Activated CD4-positive, alpha-beta T cell treated with anti-CD3 and anti-CD28 coated beads for 36 hours (primary cell): ENCODE measurements around the gene PPP1R17. TPM values are rescaled to one million over a fixed set of nuclear protein-coding genes. Genes with fewer than 3 reads are reported as not detected.

Experiments
- ATAC-seq: fragments of 200-7000 bp; cut with Tn5 transposase; one replicate; pipeline ENCODE4 v1.10.0; 2021; ENCODE audit warnings: mild to moderate bottlenecking, moderate library complexity
- CTCF ChIA-PET: fragments of 350-600 bp; sonication (Branson Sonifier 250); formaldehyde crosslinking; loops from one replicate; lab custom pipeline; 2021; ENCODE audit warnings: antibody characterized with exemption; lab: Charles Lee
- POLR2A ChIA-PET: fragments of 350-600 bp; sonication (Branson Sonifier 250); formaldehyde crosslinking; loops from one replicate; lab custom pipeline; 2021; ENCODE audit warnings: antibody characterized with exemption, inconsistent platforms; lab: Charles Lee
- DNase-seq: peaks from one replicate; pipeline ENCODE4 v3.0.0-alpha.2; 2020
- H3K27ac Mint-ChIP-seq: one replicate; pipeline ENCODE4 v1.8.0; 2021; ENCODE audit warnings: mixed read lengths
- H3K27me3 Mint-ChIP-seq: one replicate; pipeline ENCODE4 v1.8.0; 2021; ENCODE audit warnings: mixed read lengths
- H3K36me3 Mint-ChIP-seq: one replicate; pipeline ENCODE4 v1.8.0; 2021; ENCODE audit warnings: low read depth, mixed read lengths
- H3K4me1 Mint-ChIP-seq: one replicate; pipeline ENCODE4 v1.8.0; 2021; ENCODE audit warnings: mixed read lengths
- H3K4me3 Mint-ChIP-seq: one replicate; pipeline ENCODE4 v1.8.0; 2021; ENCODE audit warnings: mild to moderate bottlenecking, moderate library complexity, mixed read lengths
- H3K9me3 Mint-ChIP-seq: one replicate; pipeline ENCODE4 v1.8.0; 2021; ENCODE audit warnings: low read depth, mixed read lengths
- intact Hi-C, 2 experiments: fragments of 100-400 bp; cut with DNase I in 1 of 2; cut with micrococcal nuclease in 1 of 2; formaldehyde crosslinking; loops; one replicate each; pipeline versions ENCODE4 v1.14.2 to v1.15.1; 2022 to 2024; cut with DNase I, micrococcal nuclease
- total RNA-seq, 2 experiments: library from RNA; stranded (reverse); gene quantifications; one replicate each; pipeline ENCODE4 v1.2.3, GENCODE V29; 2021

The PPP1R17 gene
- total RNA-seq, 2 experiments from 2014 or later = not detected

- no peak overlapping the region for H3K4me3 Mint-ChIP-seq
- H3K36me3 Mint-ChIP-seq = no peaks in the 10 kb centered on the region
- POLR2A ChIA-PET = no interaction called here
- DNase-seq = no peak
- no peaks in the 10 kb centered on the region for H3K27me3 Mint-ChIP-seq
- ATAC-seq = no peak
- intact Hi-C loops = no loop called here
- H3K9me3 Mint-ChIP-seq = no peaks in the 10 kb centered on the region
- H3K27ac Mint-ChIP-seq = no peak overlapping the region
- CTCF ChIA-PET = no interaction called here
- H3K4me1 Mint-ChIP-seq = no peaks in the 10 kb centered on the region
Measured at GRCh38 chr7:31705377-31705776, 18.4 kb downstream of the PPP1R17 start.

- no peak for DNase-seq
- H3K4me3 Mint-ChIP-seq = no peak overlapping the region
Measured at GRCh38 chr7:31707089-31707488, 20.1 kb downstream of the PPP1R17 start.

DNA sequence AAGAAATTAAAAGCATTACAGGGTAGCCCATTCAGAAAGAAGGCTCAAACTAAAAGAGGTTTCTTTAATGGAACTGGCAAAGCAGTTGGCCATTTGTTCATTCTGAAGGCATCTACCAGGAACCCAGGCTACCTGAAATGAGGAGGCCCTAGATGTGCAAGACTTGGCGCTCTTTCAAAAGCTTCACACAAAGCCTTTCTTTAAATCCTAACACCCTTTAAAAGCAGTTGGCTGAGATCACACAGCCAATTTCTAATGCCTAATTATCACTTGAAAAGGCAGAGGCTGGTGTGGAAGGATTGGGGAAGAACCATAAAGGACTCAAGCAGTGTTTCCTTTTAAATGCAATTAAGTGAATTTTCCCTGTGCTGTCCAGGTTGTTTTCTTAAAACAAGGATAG lies 23.2 kb downstream of the PPP1R17 start:
- intact Hi-C loops = no loop called here

More at GRCh38 chr7:31707089-31707488, 20.1 kb downstream of the PPP1R17 start:
- ChIA-PET CTCF (no interaction called here), POLR2A (no interaction called here)
- Mint-ChIP-seq H3K4me1 (no peaks in the 10 kb centered on the region), H3K27ac (no peak overlapping the region), H3K27me3 (no peaks in the 10 kb centered on the region), H3K36me3 (no peaks in the 10 kb centered on the region), H3K9me3 (no peaks in the 10 kb centered on the region)
- intact Hi-C loops = no loop called here
- no peak for ATAC-seq

DNA sequence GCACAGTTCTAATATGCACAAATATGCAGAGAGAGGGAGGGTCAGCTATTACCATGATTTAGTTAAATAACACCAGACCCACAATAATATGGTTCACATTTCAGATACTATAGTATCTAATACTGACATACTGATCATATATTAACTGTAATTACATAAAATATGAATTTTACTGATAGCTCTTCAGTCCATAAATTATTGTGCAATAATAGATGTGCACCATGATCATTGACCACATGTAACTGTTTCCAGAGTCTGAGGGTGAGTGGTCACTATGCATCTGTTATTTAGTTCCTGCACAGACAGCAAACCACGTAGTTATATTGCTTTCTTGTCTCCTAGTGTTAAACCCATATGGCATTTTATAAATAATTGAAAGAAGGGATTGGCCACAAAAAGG lies 29.3 kb downstream of the PPP1R17 start:
- DNase-seq (no peak), ATAC-seq (no peak)
- no peaks in the 10 kb centered on the region for H3K36me3 Mint-ChIP-seq
- ChIA-PET POLR2A (no interaction called here), CTCF (no interaction called here)
- H3K4me1 Mint-ChIP-seq = no peaks in the 10 kb centered on the region
- intact Hi-C loops = no loop called here
- no peaks in the 10 kb centered on the region for H3K27me3 Mint-ChIP-seq
- no peaks in the 10 kb centered on the region for H3K9me3 Mint-ChIP-seq
- H3K27ac Mint-ChIP-seq = no peak overlapping the region
- H3K4me3 Mint-ChIP-seq = no peak overlapping the region

More for the DNA sequence above, 23.2 kb downstream of the PPP1R17 start:
- H3K4me3 Mint-ChIP-seq = no peak overlapping the region
- H3K27ac Mint-ChIP-seq = no peak overlapping the region
- ATAC-seq (no peak), DNase-seq (no peak)
- no peaks in the 10 kb centered on the region for H3K4me1 Mint-ChIP-seq
- H3K36me3 Mint-ChIP-seq = no peaks in the 10 kb centered on the region
- CTCF ChIA-PET = no interaction called here
- H3K9me3 Mint-ChIP-seq = no peaks in the 10 kb centered on the region
- no peaks in the 10 kb centered on the region for H3K27me3 Mint-ChIP-seq
- POLR2A ChIA-PET = no interaction called here

DNA sequence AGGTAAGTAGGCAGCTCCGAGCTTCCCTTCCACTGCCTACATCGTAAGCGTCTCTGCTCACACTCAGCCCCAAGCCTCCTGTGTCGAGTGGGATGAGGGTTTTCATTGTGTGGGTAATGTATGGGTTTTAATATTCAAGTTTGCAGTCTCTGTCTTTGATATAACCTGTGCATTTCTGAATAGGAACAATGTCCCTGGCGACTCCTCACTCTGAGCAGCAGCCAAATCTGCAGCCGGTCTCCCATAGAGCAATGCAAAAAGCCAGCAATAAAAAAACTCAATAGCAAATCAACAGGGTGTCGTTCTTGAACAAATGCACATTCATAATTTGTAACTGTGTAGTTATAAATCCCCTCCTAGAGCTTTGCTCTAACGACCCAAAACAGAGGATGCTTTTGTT lies 33.4 kb downstream of the PPP1R17 start:
- H3K27me3 Mint-ChIP-seq = no peaks in the 10 kb centered on the region
- no peak overlapping the region for H3K27ac Mint-ChIP-seq
- H3K4me1 Mint-ChIP-seq = no peaks in the 10 kb centered on the region
- no peaks in the 10 kb centered on the region for H3K36me3 Mint-ChIP-seq
- no peak for ATAC-seq
- intact Hi-C loops = no loop called here
- no peak overlapping the region for H3K4me3 Mint-ChIP-seq
- no peak for DNase-seq
- ChIA-PET CTCF (no interaction called here), POLR2A (no interaction called here)
- no peaks in the 10 kb centered on the region for H3K9me3 Mint-ChIP-seq

- ChIA-PET CTCF (interaction anchor here (0.6 kb wide), 1 partner anchor 130 kb away, joined by 3 read pairs; no protein-coding TSS in a partner anchor), POLR2A (no interaction called here)
- H3K4me1 Mint-ChIP-seq = no peaks in the 10 kb centered on the region
- intact Hi-C loops = no loop called here
- H3K27me3 Mint-ChIP-seq = no peaks in the 10 kb centered on the region
- ATAC-seq (no peak), DNase-seq (no peak)
- no peak overlapping the region for H3K4me3 Mint-ChIP-seq
- H3K27ac Mint-ChIP-seq = no peak overlapping the region
- no peaks in the 10 kb centered on the region for H3K36me3 Mint-ChIP-seq
- H3K9me3 Mint-ChIP-seq = peaks cover 2% of the 10 kb centered on the region
Measured at GRCh38 chr7:31724696-31725095, 37.7 kb downstream of the PPP1R17 start.

- Mint-ChIP-seq H3K36me3 (no peaks in the 10 kb centered on the region), H3K4me3 (no peak overlapping the region), H3K27ac (no peak overlapping the region), H3K4me1 (no peaks in the 10 kb centered on the region), H3K9me3 (peaks cover 2% of the 10 kb centered on the region), H3K27me3 (no peaks in the 10 kb centered on the region)
- no peak for ATAC-seq
- no peak for DNase-seq
- CTCF ChIA-PET = no interaction called here
- intact Hi-C loops = no loop called here
- POLR2A ChIA-PET = no interaction called here
Measured at GRCh38 chr7:31729195-31729804, 42.3 kb downstream of the PPP1R17 start.

DNA sequence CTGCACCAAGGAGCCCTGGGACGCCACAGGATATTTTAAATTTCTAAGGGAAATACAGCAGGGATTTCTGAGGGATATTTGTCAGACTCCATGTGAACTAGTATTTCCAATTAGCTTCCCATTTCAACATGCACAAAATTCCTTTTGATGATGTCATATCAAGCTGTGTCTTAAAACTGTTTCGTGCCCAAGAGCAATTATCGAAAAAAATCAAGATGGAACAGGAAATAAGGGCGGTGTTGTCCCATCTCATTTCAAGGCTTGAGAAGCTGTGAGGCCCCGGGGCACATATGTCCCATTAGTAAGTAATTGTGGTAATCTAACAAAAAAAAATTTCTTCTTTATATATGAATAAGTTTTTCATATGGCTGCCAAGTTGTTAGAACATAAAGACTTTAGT lies 47.4 kb downstream of the PPP1R17 start:
- POLR2A ChIA-PET = no interaction called here
- no peak overlapping the region for H3K27ac Mint-ChIP-seq
- CTCF ChIA-PET = interaction anchor here (0.6 kb wide), 2 partner anchors 75 to 291 kb away, joined by 3 read pairs; no protein-coding TSS in a partner anchor
- peaks cover 3% of the 10 kb centered on the region for H3K27me3 Mint-ChIP-seq
- no peak for ATAC-seq
- H3K4me1 Mint-ChIP-seq = no peaks in the 10 kb centered on the region
- no peaks in the 10 kb centered on the region for H3K36me3 Mint-ChIP-seq
- no peak overlapping the region for H3K4me3 Mint-ChIP-seq
- DNase-seq = no peak
- intact Hi-C loops = loop anchor here in 1 of 2 experiments (10.0 kb wide), 1 partner anchor 750 kb away; no protein-coding TSS in a partner anchor
- H3K9me3 Mint-ChIP-seq = no peaks in the 10 kb centered on the region

- no peak overlapping the region for H3K27ac Mint-ChIP-seq
- POLR2A ChIA-PET = no interaction called here
- intact Hi-C loops = loop anchor here (1.0 to 10.0 kb wide), 5 partner anchors 293 to 751 kb away; no protein-coding TSS in a partner anchor
- no peaks in the 10 kb centered on the region for H3K36me3 Mint-ChIP-seq
- no peak overlapping the region for H3K4me3 Mint-ChIP-seq
- H3K27me3 Mint-ChIP-seq = peaks cover 3% of the 10 kb centered on the region
- CTCF ChIA-PET = interaction anchor here (0.9 to 1.0 kb wide), 2 partner anchors 29 to 601 kb away, joined by 3 to 4 read pairs; no protein-coding TSS in a partner anchor
- no peak for ATAC-seq
- no peaks in the 10 kb centered on the region for H3K4me1 Mint-ChIP-seq
- no peaks in the 10 kb centered on the region for H3K9me3 Mint-ChIP-seq
- DNase-seq = peak; percentile 27
Measured at GRCh38 chr7:31735991-31736982, 49.3 kb downstream of the PPP1R17 start.

DNA sequence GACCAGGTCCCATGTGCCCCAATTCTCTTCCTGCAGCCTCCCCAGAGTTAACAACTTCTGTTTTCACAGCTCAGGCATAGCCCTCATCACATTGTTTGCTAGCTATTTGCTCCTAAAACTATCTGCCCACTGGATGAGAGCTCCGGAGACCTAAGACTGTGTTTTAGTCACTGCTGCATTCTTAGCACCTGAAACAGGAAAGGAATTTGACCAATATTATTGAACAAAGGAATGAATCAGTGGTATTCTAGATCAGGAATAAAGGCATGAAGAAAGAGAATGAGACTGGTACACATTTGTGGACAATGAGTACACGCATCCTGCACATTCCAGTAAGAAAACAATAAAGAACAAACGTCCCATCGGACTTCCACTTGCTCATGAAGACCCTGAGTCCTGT lies 54.8 kb downstream of the PPP1R17 start:
- no peak overlapping the region for H3K4me3 Mint-ChIP-seq
- ChIA-PET POLR2A (no interaction called here), CTCF (no interaction called here)
- H3K36me3 Mint-ChIP-seq = no peaks in the 10 kb centered on the region
- H3K9me3 Mint-ChIP-seq = no peaks in the 10 kb centered on the region
- intact Hi-C loops = loop anchor here in 1 of 2 experiments (5.0 kb wide), 1 partner anchor 605 kb away; no protein-coding TSS in a partner anchor
- no peak overlapping the region for H3K27ac Mint-ChIP-seq
- ATAC-seq (no peak), DNase-seq (no peak)
- no peaks in the 10 kb centered on the region for H3K4me1 Mint-ChIP-seq
- peaks cover 8% of the 10 kb centered on the region for H3K27me3 Mint-ChIP-seq

- ATAC-seq (peak; percentile 65), DNase-seq (peak; percentile 72)
- H3K4me1 Mint-ChIP-seq = no peaks in the 10 kb centered on the region
- H3K4me3 Mint-ChIP-seq = no peak overlapping the region
- H3K27ac Mint-ChIP-seq = no peak overlapping the region
- POLR2A ChIA-PET = no interaction called here
- CTCF ChIA-PET = interaction anchor here (0.6 to 1.6 kb wide), 9 partner anchors 444 to 736 kb away, joined by 3 to 5 read pairs (median 3); no protein-coding TSS in a partner anchor
- no peaks in the 10 kb centered on the region for H3K36me3 Mint-ChIP-seq
- peaks cover 9% of the 10 kb centered on the region for H3K27me3 Mint-ChIP-seq
- intact Hi-C loops = loop anchor here (1.0 to 5.0 kb wide), 6 partner anchors 318 to 735 kb away; no protein-coding TSS in a partner anchor
- no peaks in the 10 kb centered on the region for H3K9me3 Mint-ChIP-seq
Measured at GRCh38 chr7:31744294-31744874, 57.4 kb downstream of the PPP1R17 start.
